NCI-H187 treated with DMSO at 0.1 percent for 48 hours (cell line): Measurements from ENCODE around the gene PSTK.

ENCODE experiments used
- DNase-seq: peaks from one replicate; lab custom pipeline; 2025; lab: John Stamatoyannopoulos, UW

Gene PSTK

DNA sequence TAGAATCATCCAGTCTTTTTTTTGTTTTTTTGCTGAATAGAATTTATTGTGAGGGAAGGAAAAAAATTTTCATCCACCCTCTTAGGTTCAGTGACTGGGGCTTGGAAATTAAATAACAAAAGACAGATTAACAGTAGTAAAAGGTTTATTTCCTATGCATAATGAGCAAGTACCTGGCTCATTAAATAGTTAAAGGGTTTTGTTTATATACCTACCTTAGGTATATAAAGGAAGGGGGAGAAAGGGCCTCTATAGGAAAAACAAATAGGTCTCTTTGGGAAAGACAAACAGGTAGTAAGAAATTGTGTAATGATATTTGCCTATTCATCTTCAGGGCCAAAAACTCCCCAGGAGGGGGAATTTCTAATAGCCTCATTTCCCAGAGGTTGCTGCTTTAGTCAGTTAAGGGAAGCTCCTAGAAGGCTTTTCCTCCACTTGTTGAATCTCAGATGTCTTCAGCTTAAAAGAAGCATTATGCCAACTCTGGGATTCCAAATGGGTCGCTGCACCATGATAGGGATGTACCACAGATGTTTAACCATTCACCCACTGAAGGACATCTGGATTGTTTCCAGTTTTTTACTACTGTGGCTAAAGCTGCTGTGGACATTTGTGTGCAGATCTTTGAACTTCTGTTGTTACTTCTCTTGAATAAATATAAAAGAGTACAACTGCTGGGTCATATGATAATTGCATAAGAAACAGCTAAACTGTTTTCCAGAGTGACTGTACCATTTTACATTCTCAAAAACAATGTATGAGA, 39.9 kb downstream of the PSTK start:
- DNase-seq = no peak

DNA sequence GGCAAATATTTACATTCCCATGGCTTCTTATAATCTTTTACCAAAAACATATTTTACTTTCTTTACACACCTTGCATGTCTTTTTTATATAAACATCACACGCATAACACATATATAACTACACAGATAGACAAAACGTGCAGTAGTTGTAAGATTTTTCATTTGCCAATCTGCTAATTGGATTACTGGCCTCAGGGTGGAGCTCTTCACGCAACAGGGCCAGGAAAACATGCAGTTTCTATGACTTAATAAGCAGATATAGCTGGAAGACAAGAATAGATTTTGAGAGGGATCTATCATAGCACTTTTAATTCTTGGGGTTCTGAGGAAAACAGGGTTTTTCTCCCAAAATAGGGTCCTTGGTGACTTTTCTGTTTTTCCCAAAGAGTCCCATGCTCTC, 41.3 kb downstream of the PSTK start:
- DNase-seq = no peak

DNA sequence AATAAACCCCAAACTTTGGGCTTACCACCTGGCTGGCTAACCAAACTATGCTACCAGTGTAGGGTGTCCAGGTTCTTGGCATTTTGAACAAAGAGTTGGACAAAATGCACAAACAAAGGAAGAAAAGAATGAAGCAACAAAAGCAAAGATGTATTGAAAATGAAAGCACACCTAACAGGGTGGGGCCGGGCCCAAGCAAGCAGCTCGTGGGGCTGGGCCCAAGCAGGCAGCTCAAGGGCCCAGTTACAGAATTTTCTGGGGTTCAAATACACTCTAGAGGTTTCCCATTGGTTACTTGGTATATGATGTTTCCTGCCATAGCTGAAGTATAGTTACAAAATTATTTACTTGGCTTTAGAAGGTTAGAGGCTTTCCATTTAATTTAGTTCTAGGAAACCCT, 44.3 kb downstream of the PSTK start:
- DNase-seq = no peak

DNA sequence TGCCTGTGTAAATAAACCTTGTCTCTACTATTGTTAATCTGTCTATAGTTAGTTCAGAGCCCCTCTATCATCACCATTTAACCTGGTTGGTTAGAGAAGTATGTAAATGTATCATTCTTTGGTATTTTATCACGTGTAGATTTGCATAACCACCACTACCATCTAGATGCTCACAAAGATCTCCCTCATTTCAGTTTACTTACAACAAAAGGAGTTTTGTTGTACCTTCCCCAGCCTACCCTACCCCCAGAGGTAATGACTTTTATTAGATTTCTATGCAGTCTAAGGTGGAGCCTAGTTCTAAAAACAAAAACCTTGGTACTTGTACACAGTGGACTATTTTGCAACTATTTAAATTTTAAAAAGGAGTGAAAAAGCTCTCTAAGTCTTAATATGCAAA, 46.1 kb downstream of the PSTK start:
- DNase-seq = no peak

DNA sequence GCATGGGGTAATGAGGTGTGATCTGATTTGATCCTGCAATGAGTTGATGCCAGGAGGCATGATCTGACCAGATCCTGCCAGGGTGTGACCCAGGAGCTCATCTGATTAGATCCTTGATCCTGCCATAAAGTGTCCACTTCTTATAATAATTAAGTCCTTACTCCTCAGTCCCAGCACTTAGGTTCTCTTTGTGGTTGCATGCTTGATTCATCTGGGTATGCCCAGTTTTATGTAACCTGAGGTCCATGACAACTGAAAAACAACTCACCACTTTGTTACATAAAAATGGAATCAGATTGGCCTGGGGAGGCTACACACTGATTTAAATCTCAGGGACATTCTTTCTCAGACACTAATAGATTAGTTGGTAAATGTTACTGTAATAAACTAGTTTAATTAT, 47.7 kb downstream of the PSTK start:
- DNase-seq = no peak

DNA sequence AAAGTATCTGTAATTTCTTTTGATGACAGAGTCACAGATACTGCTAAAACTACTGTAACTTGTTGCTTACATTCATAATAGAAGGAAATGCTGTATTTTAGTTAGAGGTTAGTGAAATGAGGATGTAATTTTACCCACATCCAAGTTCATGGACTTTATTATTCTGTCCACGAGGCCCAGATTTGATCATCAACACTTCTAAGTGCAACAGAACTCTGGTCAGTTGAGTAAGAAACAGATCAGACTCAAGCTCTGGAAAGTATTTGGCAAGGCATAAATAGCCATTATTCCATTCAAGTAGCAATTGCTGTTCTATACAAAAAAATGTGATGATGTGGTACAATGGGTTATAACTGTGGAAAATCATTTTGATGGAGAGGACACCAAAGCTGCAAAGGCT, 50.9 kb downstream of the PSTK start:
- DNase-seq = no peak

DNA sequence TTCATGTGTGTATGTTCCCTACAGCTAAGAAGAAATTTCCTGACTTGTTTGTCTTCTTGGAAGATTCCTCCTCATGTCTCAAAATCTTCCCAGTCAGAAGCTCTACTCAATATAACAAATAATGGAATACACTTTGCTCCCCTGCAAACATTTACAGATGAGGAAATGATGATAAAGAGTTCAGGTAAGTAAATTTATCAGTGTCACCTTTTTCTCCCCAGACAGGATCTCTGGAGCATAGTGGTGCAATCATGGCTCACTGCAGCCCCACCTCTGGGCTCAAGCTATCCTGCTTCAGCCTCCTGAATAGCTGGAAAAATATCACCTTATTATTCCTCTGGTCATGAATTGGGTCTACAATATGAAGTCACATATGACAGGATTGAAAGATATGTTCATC, 54.1 kb downstream of the PSTK start:
- no peak for DNase-seq

DNA sequence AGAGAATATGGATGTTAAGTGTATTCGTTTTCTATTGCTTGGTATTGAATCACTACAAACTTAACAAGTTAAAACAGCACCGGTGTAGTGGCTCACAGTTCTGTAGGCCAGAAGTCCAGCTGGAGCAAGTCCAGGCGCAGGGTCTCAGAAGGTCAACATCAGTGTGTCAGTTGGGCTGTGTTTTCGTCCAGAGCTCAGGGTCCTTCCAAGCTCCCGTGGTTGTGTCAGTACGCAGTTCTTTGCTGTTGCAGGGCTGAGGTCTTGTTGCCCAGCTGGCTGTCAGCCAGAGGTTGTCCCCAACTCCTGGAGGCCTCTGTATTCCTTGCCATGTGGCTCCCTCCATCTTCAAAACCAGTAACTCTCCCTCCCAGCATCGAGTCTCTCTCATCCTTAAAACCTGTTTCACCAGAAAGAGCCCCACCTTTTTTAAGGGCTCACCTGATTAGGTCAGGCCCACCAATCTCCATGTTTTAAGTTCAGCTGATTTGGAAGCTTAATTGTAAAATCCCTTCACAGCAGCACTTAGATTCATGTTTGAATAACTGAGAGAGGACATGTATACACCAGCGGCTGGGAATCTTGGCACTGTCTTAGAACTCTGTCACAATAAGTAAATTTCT, 55.4 kb downstream of the PSTK start:
- no peak for DNase-seq

DNA sequence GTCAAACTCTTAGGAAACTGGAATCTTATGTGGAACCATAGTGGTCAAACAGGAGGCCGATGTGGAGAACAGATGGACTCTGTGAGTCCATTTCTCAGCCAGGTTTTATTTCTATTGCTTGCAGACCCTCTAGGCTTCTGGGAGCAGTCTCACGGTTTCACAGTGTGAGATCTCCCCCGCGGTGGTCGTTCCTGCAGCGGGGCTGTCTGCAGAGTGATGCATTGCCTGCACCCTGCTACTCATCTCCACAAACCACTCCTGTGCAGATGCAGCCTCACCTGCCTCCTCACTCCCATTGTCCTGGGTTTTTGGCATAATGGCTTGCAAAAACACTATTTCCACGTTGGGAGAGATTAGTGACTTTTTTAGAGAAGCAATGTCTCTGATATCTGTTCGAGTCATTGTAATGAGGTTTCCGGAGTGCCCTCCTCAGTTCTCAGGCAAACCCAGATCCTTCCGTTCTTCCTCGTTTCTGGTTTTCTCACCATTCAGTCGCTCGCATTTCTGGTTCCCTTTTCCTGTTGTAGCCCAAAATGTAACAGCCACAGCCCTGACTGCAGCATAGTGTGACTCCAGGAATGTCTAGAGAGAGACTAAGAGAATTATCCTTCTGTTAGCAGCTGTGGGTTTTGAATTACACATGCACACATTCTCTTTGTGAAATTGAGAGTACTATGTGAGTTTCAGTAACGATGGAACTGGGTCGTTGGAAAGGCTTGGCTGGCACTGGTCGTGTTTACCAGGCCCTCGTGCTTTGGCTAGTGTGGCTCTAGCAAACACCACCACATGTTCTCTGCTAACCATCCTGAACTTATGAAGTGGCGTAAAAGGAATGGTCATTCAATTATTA, 58.8 kb downstream of the PSTK start:
- DNase-seq = no peak

DNA sequence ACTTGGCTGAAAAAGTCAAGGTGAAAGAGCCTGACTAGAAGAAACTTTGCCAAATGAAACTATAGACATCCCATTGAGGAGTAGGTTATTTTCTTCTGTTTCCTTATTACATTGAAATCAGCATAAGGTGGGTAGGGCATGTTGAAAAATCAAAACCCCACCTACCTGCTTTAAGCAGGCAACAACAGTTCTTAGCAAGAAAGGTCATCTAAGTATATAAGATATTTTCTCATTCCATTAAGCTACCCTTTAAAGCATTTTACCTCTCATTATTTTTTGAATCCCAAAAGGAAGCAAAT, 59.4 kb downstream of the PSTK start:
- no peak for DNase-seq
